Stimulated activated naive B cell treated with anti-CD40 and anti-IgM and Interleukin-4, amounts not matched to agents 10 μg/mL and 1 μg/mL and 100 μg/mL, for 72 hours (primary cell): ENCODE data around the gene KRT38.

Experiments used
- ATAC-seq, 2 donors: fragments of 150-1000 bp; cut with Tn5 transposase; replicated peaks; 2 replicates each; pipeline ENCODE4 v1.10.0; 2021; ENCODE audit warnings: moderate library complexity in 1 of 2
- DNase-seq: peaks from one replicate; pipeline ENCODE4 v3.0.0; 2021
- H3K27ac Mint-ChIP-seq: one replicate; pipeline ENCODE4 v1.8.0; 2022; ENCODE audit warnings: mild to moderate bottlenecking, mixed read lengths
- H3K27me3 Mint-ChIP-seq, 2 donors: one replicate each; pipeline ENCODE4 v1.8.0; 2022; ENCODE audit warnings: mixed read lengths in 2 of 2
- H3K36me3 Mint-ChIP-seq, 2 donors: one replicate each; pipeline ENCODE4 v1.8.0; 2022; ENCODE audit warnings: mixed read lengths in 2 of 2, mild to moderate bottlenecking in 1 of 2
- H3K4me1 Mint-ChIP-seq, 2 donors: one replicate each; pipeline ENCODE4 v1.8.0; 2022; ENCODE audit warnings: mixed read lengths in 2 of 2, mild to moderate bottlenecking in 1 of 2
- H3K4me3 Mint-ChIP-seq, 2 donors: one replicate each; pipeline ENCODE4 v1.8.0; 2022; ENCODE audit warnings: mild to moderate bottlenecking in 2 of 2, mixed read lengths in 2 of 2, moderate library complexity in 1 of 2
- H3K9me3 Mint-ChIP-seq, 2 donors: one replicate each; pipeline ENCODE4 v1.8.0; 2022; ENCODE audit warnings: mixed read lengths in 2 of 2, mild to moderate bottlenecking in 1 of 2

Gene KRT38

GRCh38 chr17:41391535-41391934 is 49.2 kb downstream of the KRT38 start:
- H3K9me3 Mint-ChIP-seq: peaks cover 9% of the 10 kb centered on the region in 2 donors
- peaks cover 37 to 49% of the 10 kb centered on the region in 2 donors for H3K27me3 Mint-ChIP-seq
- H3K36me3 Mint-ChIP-seq: peaks cover 2 to 3% of the 10 kb centered on the region in 2 donors
- H3K4me3 Mint-ChIP-seq: no peak overlapping the region
- no peak for ATAC-seq
- no peak overlapping the region for H3K27ac Mint-ChIP-seq
- no peaks in the 10 kb centered on the region for H3K4me1 Mint-ChIP-seq
- no peak for DNase-seq

GRCh38 chr17:41390411-41390938 is 50.3 kb downstream of the KRT38 start:
- Mint-ChIP-seq H3K27ac (no peak overlapping the region), H3K4me3 (no peak overlapping the region), H3K9me3 (peaks cover 12 to 13% of the 10 kb centered on the region in 2 donors), H3K36me3 (peaks cover 3 to 5% of the 10 kb centered on the region in 2 donors), H3K27me3 (peaks cover 38 to 49% of the 10 kb centered on the region in 2 donors), H3K4me1 (no peaks in the 10 kb centered on the region)
- no peak for DNase-seq
- ATAC-seq: no peak

GRCh38 chr17:41387670-41388069 is 53.1 kb downstream of the KRT38 start:
- no peak overlapping the region for H3K4me3 Mint-ChIP-seq
- H3K27ac Mint-ChIP-seq: no peak overlapping the region

GRCh38 chr17:41386227-41386626 is 54.6 kb downstream of the KRT38 start:
- peaks cover 27 to 42% of the 10 kb centered on the region in 2 donors for H3K27me3 Mint-ChIP-seq
- H3K36me3 Mint-ChIP-seq: peaks cover 3 to 5% of the 10 kb centered on the region in 2 donors
- DNase-seq (no peak), ATAC-seq (no peak)
- H3K27ac Mint-ChIP-seq: no peak overlapping the region
- no peaks in the 10 kb centered on the region for H3K4me1 Mint-ChIP-seq
- no peak overlapping the region for H3K4me3 Mint-ChIP-seq
- H3K9me3 Mint-ChIP-seq: peaks cover 12 to 13% of the 10 kb centered on the region in 2 donors

More at GRCh38 chr17:41387670-41388069, 53.1 kb downstream of the KRT38 start:
- ATAC-seq (no peak), DNase-seq (no peak)
- Mint-ChIP-seq H3K4me1 (no peaks in the 10 kb centered on the region), H3K36me3 (peaks cover 3 to 5% of the 10 kb centered on the region in 2 donors), H3K27me3 (peaks cover 26 to 39% of the 10 kb centered on the region in 2 donors), H3K9me3 (peaks cover 12 to 13% of the 10 kb centered on the region in 2 donors)
